A549 (cell line): ENCODE measurements around the gene MTHFSD. TPM values are rescaled to one million over a fixed set of nuclear protein-coding genes. Genes with fewer than 3 reads are reported as not detected.

Source experiments
- ATAC-seq, 2 experiments: fragments of 200-7000 bp in 1 of 2; fragments of >200 bp in 1 of 2; cut with Nextera tagmentation in 1 of 2; cut with Tn5 transposase in 1 of 2; 3 replicates each; pipeline versions ENCODE4 v1.8.0 to v1.9.1; 2018 to 2020; ENCODE audit warnings: mild to moderate bottlenecking in 1 of 2, moderate library complexity in 1 of 2
- CTCF ChIA-PET: fragments of 300-600 bp; sonication (Branson Sonifier 250); formaldehyde crosslinking; extraction: SDS; loops from one replicate; lab custom pipeline; 2021; ENCODE audit warnings: antibody characterized with exemption, inconsistent platforms; lab: Yijun Ruan, JAX
- POLR2A ChIA-PET: fragments of 350-600 bp; formaldehyde crosslinking; extraction: SDS; loops from one replicate; lab custom pipeline; 2021; ENCODE audit warnings: antibody characterized with exemption, inconsistent platforms; lab: Yijun Ruan, JAX
- DNase-seq, 2 experiments: peaks; one replicate each; pipeline versions ENCODE4 v3.0.0 to v3.0.0-alpha.2; 2011 to 2016; ENCODE audit warnings: low read depth in 1 of 2, low spot score in 1 of 2
- FAIRE-seq: peaks from 2 replicates; lab custom pipeline; 2011; peaks lifted over from hg19 to GRCh38; lab: Jason Lieb, UNC
- H3K27ac ChIP-seq, 2 experiments: fragments of >200 bp; sonication (Bioruptor Twin); formaldehyde crosslinking; 3 replicates each; pipeline ENCODE4 v1.5.1; 2016 to 2017
- H3K4me1 ChIP-seq: fragments of >200 bp; sonication (Bioruptor Twin); formaldehyde crosslinking; 3 replicates; pipeline ENCODE4 v1.6.1; 2016
- H3K4me2 ChIP-seq: fragments of >200 bp; sonication (Bioruptor Twin); formaldehyde crosslinking; 3 replicates; pipeline ENCODE4 v1.6.1; 2016
- H3K4me3 ChIP-seq: fragments of >200 bp; sonication (Bioruptor Twin); formaldehyde crosslinking; 3 replicates; pipeline ENCODE4 v1.5.1; 2016
- H3K9me3 ChIP-seq: fragments of >200 bp; sonication (Bioruptor Twin); formaldehyde crosslinking; 3 replicates; pipeline ENCODE4 v1.6.1; 2016
- CEBPB ChIP-seq, 2 experiments: fragments of >200 bp in 1 of 2; sonication (Bioruptor Twin) in 1 of 2; formaldehyde crosslinking in 1 of 2; IDR thresholded peaks; 2 replicates each; pipeline ENCODE4 v1.6.1; 2012 to 2016
- CHD2 ChIP-seq: fragments of 150-350 bp; IDR thresholded peaks from 2 replicates; pipeline ENCODE4 v1.6.1; 2014; ENCODE audit warnings: low read length; ENCODE audit not compliant: partially characterized antibody
- ESRRA ChIP-seq: fragments of 150-350 bp; IDR thresholded peaks from 2 replicates; pipeline ENCODE4 v1.6.1; 2014; ENCODE audit warnings: mild to moderate bottlenecking, low read length, borderline replicate concordance
- HEYL ChIP-seq: fragments of 250-450 bp; sonication (Bioruptor Pico); IDR thresholded peaks from 2 replicates; pipeline ENCODE4 v1.8.0; 2021; ENCODE audit warnings: mild to moderate bottlenecking, moderate library complexity
- JUNB ChIP-seq: fragments of >200 bp; sonication (Bioruptor Twin); formaldehyde crosslinking; IDR thresholded peaks from 2 replicates; pipeline ENCODE4 v1.6.1; 2016
- MAFK ChIP-seq: fragments of 450-650 bp; IDR thresholded peaks from 2 replicates; pipeline ENCODE4 v1.6.1; 2014; ENCODE audit not compliant: partially characterized antibody
- MAZ ChIP-seq: fragments of 150-350 bp; IDR thresholded peaks from 2 replicates; pipeline ENCODE4 v1.6.1; 2014; ENCODE audit warnings: antibody characterized with exemption, low read depth, low read length, borderline replicate concordance
- PHF8 ChIP-seq: fragments of 200-600 bp; sonication (generic); IDR thresholded peaks from 2 replicates; pipeline ENCODE4 v1.6.1; 2016; ENCODE audit warnings: low read depth, mild to moderate bottlenecking, antibody characterized with exemption, moderate library complexity, borderline replicate concordance
- RAD21 ChIP-seq, 2 experiments: fragments of >200 bp in 1 of 2; sonication (Bioruptor Twin) in 1 of 2; formaldehyde crosslinking in 1 of 2; IDR thresholded peaks in 1 of 2; conservative IDR thresholded peaks in 1 of 2; 2 replicates in 1 of 2; 3 replicates in 1 of 2; pipeline ENCODE4 v1.6.1; 2012 to 2018; ENCODE audit warnings: inconsistent platforms in 1 of 2
- RCOR1 ChIP-seq: fragments of 150-350 bp; IDR thresholded peaks from 2 replicates; pipeline ENCODE4 v1.6.1; 2014; ENCODE audit warnings: antibody characterized with exemption, low read length, low read depth
- SMC3 ChIP-seq: fragments of >200 bp; sonication (Bioruptor Twin); formaldehyde crosslinking; IDR thresholded peaks from 3 replicates; pipeline ENCODE4 v1.6.1; 2018; ENCODE audit warnings: inconsistent platforms
- WGBS: methylation state at CpG from one replicate; pipeline ENCODE4 v1.1.6; 2017; ENCODE audit errors: missing lambda C conversion rate; 5-methylcytosine and 5-hydroxymethylcytosine counted together
- polyA plus RNA-seq, 4 experiments: library from polyadenylated mRNA; depleted of rRNA in 3 of 4; stranded (reverse); fragments of >200 nt; fragmentation: RNase III in 1 of 4; extraction: RNeasy Plus Mini Kit Qiagen cat#74134 plus additional on column Dnase treatment in 1 of 4; gene quantifications; 2 replicates in 3 of 4; 3 replicates in 1 of 4; pipeline ENCODE4 v1.2.3, GENCODE V29; 2011 to 2017
- TF ChIP-seq, protein P1 (sequence below): IDR thresholded peaks from 2 replicates; pipeline ENCODE4 v1.6.1; 2012
- TF ChIP-seq, protein P2 (sequence below): fragments of >200 bp; sonication (Bioruptor Twin); formaldehyde crosslinking; IDR thresholded peaks from 3 replicates; pipeline ENCODE4 v1.5.1; 2016

Gene MTHFSD
- polyA plus RNA-seq, 2 of the 4 experiments (the other 2 are of a cell fraction), result 13.1 to 16.9 TPM

DNA sequence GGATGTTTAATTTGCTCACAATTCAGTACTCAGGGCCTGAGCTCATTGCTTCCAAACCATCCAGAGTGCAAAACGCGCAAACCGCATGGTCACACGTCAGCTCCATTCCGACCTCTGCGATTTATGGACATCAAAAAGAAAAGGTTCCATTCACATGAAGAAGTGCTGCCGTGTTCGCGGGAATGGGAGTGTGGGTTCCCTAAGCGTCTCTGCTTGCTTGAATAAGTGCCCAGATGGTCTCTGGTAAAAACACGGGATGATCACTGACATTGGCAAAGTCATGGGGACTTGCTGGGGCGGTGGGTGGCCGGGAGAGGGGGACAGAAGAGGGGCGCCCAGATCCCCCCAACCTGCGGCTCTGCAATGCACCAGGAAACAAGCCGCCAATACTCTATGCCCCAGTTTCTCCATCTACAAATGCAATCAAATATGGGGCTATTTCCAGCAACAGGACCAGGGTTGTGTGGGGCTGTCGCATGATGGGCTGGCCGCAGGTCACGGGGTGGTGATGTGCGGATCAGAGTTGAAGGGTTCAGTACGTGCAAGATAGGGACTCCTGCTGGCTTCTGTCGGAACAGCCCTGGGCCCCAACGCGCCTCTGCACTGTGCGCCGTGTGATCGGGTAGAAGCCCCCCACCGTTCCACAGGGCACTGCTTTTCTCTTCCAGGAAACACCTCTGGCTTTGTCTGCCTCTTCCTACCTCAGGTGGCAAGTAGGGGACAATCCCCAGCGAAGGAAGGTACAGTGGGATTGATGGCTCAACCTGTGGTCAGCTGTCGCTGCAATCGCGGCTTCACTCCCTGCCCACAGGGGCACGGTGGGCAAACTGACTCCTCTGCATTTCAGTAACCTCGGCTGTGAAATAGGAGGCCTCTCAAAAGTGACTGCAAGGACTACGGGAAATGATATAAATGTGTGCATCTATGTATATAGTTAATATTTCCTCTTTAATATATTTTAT, 33.5 kb downstream of the MTHFSD start:
- ChIA-PET CTCF (interaction anchor here (0.6 to 10.4 kb wide), 15 partner anchors 8 to 757 kb away, joined by 3 to 321 read pairs (median 5); partner anchors contain the start of gene FOXF1), POLR2A (no interaction called here)
- Histone ChIP-seq H3K4me1 (no peaks in the 10 kb centered on the region), H3K4me2 (no peak overlapping the region), H3K9me3 (no peaks in the 10 kb centered on the region), H3K4me3 (no peak overlapping the region), H3K27ac (no peak overlapping the region)
- no peak for DNase-seq
- WGBS, result 55% methylated on average over 35 of the region's 35 CpGs
- no peak for FAIRE-seq
- TF ChIP-seq ESRRA (no peak), CEBPB (IDR thresholded peaks at IDR 0.05) (no peak), JUNB (no peak), HEYL (CRISPR knock-in tag) (no peak), MAZ (no peak)
- ATAC-seq, result no peak

DNA sequence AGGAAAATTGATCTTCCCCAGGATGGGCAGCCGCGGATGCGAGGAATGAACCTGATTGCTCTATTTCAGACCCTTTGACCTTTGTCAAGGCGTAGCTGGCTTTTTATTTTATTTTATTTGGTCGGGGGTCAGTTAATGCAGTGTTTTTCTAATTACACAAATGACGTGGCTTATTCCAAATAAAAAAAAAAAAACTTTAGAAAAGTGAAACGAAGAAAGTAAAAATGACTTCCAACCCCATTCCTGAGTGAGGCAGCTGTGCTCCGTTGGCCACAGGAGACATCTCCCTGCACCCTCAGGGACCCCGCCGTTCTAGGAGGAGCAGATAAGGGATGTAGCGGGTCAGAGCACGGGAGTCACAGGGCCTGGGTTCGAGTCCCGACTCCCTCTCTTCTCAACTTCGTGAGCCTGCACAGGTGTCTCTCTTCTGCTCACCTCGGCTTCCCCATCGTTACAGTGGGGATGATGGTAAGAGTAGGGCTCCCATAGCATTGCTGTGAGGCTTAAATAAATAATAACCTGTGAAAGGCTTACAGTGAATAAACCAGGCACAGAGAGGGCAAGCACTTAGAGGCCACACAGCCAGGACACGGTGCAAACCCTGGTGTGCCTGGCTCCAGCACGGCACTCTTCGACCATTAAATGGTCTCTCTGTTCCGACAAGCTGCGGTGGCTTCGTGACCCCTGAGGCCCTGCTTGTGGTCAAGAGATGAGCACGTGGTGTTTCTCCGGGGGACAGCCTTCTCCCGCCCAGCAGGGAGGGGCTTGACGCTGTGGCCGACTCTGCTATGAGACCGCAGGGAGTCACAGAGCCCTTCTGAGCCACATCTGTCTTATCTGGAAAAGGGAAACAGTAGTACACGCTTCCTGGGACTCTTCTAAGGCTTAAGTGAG, 34.5 kb downstream of the MTHFSD start:
- no peak for TF ChIP-seq RCOR1
- TF ChIP-seq, protein P1, sequence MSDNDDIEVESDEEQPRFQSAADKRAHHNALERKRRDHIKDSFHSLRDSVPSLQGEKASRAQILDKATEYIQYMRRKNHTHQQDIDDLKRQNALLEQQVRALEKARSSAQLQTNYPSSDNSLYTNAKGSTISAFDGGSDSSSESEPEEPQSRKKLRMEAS, result 0 out of 2 replicates have a peak, but pooled peaks have one; percentile 5
- Histone ChIP-seq H3K27ac (no peak overlapping the region), H3K4me3 (no peak overlapping the region), H3K4me1 (no peaks in the 10 kb centered on the region), H3K9me3 (no peaks in the 10 kb centered on the region), H3K4me2 (peak overlapping the region; percentile 61)
- FAIRE-seq (no peak), DNase-seq (no peak), ATAC-seq (no peak)
- ChIA-PET CTCF (interaction anchor here (0.6 to 10.4 kb wide), 46 partner anchors 9 to 758 kb away, joined by 3 to 321 read pairs (median 4); partner anchors contain the start of gene FOXF1), POLR2A (no interaction called here)
- 26% methylated on average over 30 of the region's 30 CpGs for WGBS

DNA sequence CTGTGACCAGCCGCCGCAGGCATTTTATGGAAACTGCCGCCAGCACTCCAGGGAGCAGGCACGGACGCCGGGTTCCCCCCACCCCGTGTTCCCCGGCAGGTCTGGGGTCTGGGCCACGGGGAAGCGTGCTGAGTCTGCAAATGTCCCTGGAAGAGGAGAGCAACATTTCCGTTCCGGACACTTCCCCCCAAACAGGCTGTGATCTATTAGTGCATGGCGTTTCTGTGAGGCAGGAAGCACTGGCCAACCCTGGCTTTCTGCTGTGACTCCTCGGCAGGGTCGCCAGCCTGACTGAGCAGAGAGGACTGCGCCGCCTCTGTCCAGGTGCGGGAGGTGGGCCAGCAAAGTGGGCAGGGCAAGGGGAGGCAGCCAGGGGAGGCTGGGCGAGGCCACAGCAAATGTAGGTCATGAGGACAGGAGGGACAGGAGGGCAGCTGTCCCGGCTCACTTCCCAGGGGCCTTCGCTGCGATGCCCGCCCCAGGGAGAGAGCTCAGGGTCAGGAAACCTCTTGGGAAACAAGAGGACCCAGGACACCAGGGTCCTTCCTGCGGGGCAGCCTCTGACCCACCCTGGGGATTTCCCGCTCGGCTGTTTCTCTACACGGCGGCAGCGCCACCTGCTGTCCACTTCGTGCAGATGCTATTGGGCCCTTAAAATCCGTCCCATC, 35.3 kb downstream of the MTHFSD start:
- Histone ChIP-seq H3K27ac (no peak overlapping the region), H3K4me1 (no peaks in the 10 kb centered on the region), H3K4me3 (peak overlapping the region; percentile 21; the same call in 1 of the 3 replicates), H3K9me3 (no peaks in the 10 kb centered on the region), H3K4me2 (peak overlapping the region; percentile 61)
- FAIRE-seq (no peak), ATAC-seq (peak; percentile 26 to 70; a peak in 3 of 6 replicates), DNase-seq (peak; percentile 53 to 77)
- POLR2A ChIA-PET, result no interaction called here
- CTCF ChIA-PET, result interaction anchor here (0.6 to 10.4 kb wide), 47 partner anchors 8 to 759 kb away, joined by 3 to 321 read pairs (median 4); partner anchors contain the start of gene FOXF1
- TF ChIP-seq, protein P1, result 0 out of 2 replicates have a peak, but pooled peaks have one; percentile 26
- TF ChIP-seq CHD2 (no peak), SMC3 (peak; percentile 86), PHF8 (no peak), RAD21 (conservative IDR thresholded peaks at IDR 0.05 in 1 of 2, IDR thresholded peaks at IDR 0.05 in 1 of 2) (peak; percentile 82 to 85), MAFK (peak; percentile 6)
- TF ChIP-seq, protein P2, sequence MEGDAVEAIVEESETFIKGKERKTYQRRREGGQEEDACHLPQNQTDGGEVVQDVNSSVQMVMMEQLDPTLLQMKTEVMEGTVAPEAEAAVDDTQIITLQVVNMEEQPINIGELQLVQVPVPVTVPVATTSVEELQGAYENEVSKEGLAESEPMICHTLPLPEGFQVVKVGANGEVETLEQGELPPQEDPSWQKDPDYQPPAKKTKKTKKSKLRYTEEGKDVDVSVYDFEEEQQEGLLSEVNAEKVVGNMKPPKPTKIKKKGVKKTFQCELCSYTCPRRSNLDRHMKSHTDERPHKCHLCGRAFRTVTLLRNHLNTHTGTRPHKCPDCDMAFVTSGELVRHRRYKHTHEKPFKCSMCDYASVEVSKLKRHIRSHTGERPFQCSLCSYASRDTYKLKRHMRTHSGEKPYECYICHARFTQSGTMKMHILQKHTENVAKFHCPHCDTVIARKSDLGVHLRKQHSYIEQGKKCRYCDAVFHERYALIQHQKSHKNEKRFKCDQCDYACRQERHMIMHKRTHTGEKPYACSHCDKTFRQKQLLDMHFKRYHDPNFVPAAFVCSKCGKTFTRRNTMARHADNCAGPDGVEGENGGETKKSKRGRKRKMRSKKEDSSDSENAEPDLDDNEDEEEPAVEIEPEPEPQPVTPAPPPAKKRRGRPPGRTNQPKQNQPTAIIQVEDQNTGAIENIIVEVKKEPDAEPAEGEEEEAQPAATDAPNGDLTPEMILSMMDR, result peak; percentile 94
- 2% methylated on average over 17 of the region's 31 CpGs for WGBS
